Measurements from ENCODE around the gene USP15.

USP15 gene

DNA sequence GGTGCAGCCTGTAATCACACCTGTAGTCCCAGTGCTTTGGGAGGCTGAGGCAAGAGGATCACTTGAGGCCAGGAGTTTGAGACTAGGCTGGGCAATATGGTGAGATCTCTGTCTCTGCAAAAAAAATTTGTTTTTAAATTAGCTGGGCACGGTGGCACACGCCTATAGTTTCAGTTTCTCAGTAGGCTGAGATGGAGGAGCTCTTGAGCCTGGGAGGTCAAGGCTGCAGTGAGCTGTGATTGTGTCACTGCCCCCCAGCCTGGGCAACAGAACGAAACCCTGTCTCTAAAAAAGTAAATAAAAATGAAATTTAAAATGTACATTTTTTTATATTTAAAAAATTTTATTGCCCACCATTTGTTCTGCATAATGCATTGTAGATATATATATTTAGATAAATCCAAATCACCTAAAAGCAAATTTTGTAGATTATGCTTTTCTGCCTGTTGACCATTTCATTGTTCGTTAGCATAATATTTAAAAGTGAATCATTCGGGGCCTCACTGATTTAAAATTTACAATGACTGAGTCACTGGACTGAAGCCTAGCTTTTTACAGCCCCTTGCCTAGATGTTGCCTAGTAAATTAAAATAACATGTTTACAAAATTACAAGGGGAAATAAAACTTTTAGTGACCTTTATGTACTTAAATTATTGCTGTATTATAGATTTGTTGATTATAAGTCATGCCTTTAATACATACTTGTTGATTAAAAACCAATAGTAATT lies 87.9 kb downstream of the USP15 start:
- ATAC-seq (ENCODE audit: insufficient read depth, low read depth) (peak; percentile 53; the same call in 2 of the 3 replicates), DNase-seq (no peak)
- Histone ChIP-seq H3K4me1 (ENCODE audit: insufficient read depth, low read length) (no peaks in the 10 kb centered on the region), H3K4me2 (ENCODE audit: insufficient read depth, low read length) (no peak overlapping the region), H4K20me1 (ENCODE audit: insufficient read depth, low read length) (0 out of 2 replicates have a peak, but pooled peaks cover 3% of the 10 kb centered on the region), H3K4me3 (ENCODE audit: low read depth in 1 of 2, low read length in 2 of 2) (no peak overlapping the region), H3K27ac (ENCODE audit: low read length) (no peak overlapping the region), H3K36me3 (ENCODE audit: insufficient read depth, low read length) (peaks cover 41% of the 10 kb centered on the region), H2AFZ (ENCODE audit: low read depth, low read length) (no peak overlapping the region), H3K9ac (ENCODE audit: low read depth, low read length) (no peak overlapping the region), H3K79me2 (ENCODE audit: insufficient read depth, low read length) (peaks cover 24% of the 10 kb centered on the region), H3K27me3 (ENCODE audit: insufficient read depth, low read length, poor library complexity) (no peaks in the 10 kb centered on the region), H3K9me3 (ENCODE audit: insufficient read depth, low read length, severe bottlenecking) (no peaks in the 10 kb centered on the region)
- TF ChIP-seq, protein P1, sequence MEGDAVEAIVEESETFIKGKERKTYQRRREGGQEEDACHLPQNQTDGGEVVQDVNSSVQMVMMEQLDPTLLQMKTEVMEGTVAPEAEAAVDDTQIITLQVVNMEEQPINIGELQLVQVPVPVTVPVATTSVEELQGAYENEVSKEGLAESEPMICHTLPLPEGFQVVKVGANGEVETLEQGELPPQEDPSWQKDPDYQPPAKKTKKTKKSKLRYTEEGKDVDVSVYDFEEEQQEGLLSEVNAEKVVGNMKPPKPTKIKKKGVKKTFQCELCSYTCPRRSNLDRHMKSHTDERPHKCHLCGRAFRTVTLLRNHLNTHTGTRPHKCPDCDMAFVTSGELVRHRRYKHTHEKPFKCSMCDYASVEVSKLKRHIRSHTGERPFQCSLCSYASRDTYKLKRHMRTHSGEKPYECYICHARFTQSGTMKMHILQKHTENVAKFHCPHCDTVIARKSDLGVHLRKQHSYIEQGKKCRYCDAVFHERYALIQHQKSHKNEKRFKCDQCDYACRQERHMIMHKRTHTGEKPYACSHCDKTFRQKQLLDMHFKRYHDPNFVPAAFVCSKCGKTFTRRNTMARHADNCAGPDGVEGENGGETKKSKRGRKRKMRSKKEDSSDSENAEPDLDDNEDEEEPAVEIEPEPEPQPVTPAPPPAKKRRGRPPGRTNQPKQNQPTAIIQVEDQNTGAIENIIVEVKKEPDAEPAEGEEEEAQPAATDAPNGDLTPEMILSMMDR (IDR thresholded peaks at IDR 0.05; ENCODE audit: borderline replicate concordance, extremely low read depth, low read length, poor library complexity, severe bottlenecking) = no peak
- TF ChIP-seq EZH2 (IDR thresholded peaks at IDR 0.05; ENCODE audit: borderline replicate concordance, low read depth, low read length, severe bottlenecking) = no peak

DNA sequence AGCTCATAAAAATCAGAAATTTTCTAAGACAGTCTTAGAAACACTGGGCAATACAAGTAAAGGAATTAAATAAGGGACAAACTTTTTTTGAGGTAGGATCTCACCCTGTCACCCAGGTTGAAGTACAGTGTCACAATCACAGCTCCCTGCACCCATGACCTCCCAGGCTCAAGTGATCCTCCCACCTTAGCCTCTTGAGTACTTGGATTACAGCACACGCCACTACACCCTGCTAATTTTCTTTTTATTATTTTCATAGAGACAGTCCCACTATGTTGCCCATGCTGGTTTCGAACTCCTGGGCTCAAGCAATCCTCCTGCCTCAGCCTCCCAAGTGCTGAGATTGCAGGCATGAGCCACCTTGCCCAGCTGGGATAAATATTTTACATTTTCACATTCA lies 90.3 kb downstream of the USP15 start:
- Histone ChIP-seq H4K20me1 (ENCODE audit: insufficient read depth, low read length) (no peaks in the 10 kb centered on the region), H3K79me2 (ENCODE audit: insufficient read depth, low read length) (peaks cover 25% of the 10 kb centered on the region), H3K27me3 (ENCODE audit: insufficient read depth, low read length, poor library complexity) (no peaks in the 10 kb centered on the region), H3K4me1 (ENCODE audit: insufficient read depth, low read length) (no peaks in the 10 kb centered on the region), H3K9me3 (ENCODE audit: insufficient read depth, low read length, severe bottlenecking) (no peaks in the 10 kb centered on the region), H3K4me2 (ENCODE audit: insufficient read depth, low read length) (no peak overlapping the region), H3K4me3 (ENCODE audit: low read depth in 1 of 2, low read length in 2 of 2) (no peak overlapping the region), H3K36me3 (ENCODE audit: insufficient read depth, low read length) (peaks cover 34% of the 10 kb centered on the region), H3K27ac (ENCODE audit: low read length) (no peak overlapping the region), H3K9ac (ENCODE audit: low read depth, low read length) (no peak overlapping the region), H2AFZ (ENCODE audit: low read depth, low read length) (no peak overlapping the region)
- ATAC-seq (ENCODE audit: insufficient read depth, low read depth) (no peak), DNase-seq (no peak)
- TF ChIP-seq EZH2 (IDR thresholded peaks at IDR 0.05; ENCODE audit: borderline replicate concordance, low read depth, low read length, severe bottlenecking) = no peak
- TF ChIP-seq, protein P1 (IDR thresholded peaks at IDR 0.05; ENCODE audit: borderline replicate concordance, extremely low read depth, low read length, poor library complexity, severe bottlenecking) = no peak

DNA sequence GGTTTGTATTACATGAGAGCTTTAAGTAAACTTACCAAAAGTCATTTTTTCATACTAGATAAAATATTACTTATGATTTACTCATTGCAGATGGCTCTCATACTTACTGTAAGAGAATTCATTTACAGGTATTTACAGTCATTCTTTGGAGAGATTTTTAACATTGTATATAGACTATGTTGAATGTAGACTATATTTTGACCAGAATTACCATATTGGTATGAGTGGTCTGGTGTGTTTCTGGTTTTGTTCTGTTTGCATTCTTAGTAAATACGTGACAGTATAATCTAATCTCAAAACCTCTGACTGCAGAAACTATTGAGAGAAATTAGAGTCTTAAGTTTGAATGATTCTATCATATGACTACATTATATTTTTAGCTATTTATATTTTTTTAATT lies 91.1 kb downstream of the USP15 start:
- Histone ChIP-seq H3K4me3 (ENCODE audit: low read depth in 1 of 2, low read length in 2 of 2) (no peak overlapping the region), H2AFZ (ENCODE audit: low read depth, low read length) (no peak overlapping the region), H4K20me1 (ENCODE audit: insufficient read depth, low read length) (no peaks in the 10 kb centered on the region), H3K9ac (ENCODE audit: low read depth, low read length) (no peak overlapping the region), H3K4me2 (ENCODE audit: insufficient read depth, low read length) (no peak overlapping the region), H3K79me2 (ENCODE audit: insufficient read depth, low read length) (peaks cover 20% of the 10 kb centered on the region), H3K4me1 (ENCODE audit: insufficient read depth, low read length) (no peaks in the 10 kb centered on the region), H3K27ac (ENCODE audit: low read length) (no peak overlapping the region), H3K36me3 (ENCODE audit: insufficient read depth, low read length) (peaks cover 36% of the 10 kb centered on the region), H3K27me3 (ENCODE audit: insufficient read depth, low read length, poor library complexity) (no peaks in the 10 kb centered on the region), H3K9me3 (ENCODE audit: insufficient read depth, low read length, severe bottlenecking) (no peaks in the 10 kb centered on the region)
- TF ChIP-seq EZH2 (IDR thresholded peaks at IDR 0.05; ENCODE audit: borderline replicate concordance, low read depth, low read length, severe bottlenecking) = no peak
- TF ChIP-seq, protein P1 (IDR thresholded peaks at IDR 0.05; ENCODE audit: borderline replicate concordance, extremely low read depth, low read length, poor library complexity, severe bottlenecking) = no peak
- DNase-seq (no peak), ATAC-seq (ENCODE audit: insufficient read depth, low read depth) (no peak)

Data from DND-41 (cell line).